NAMALWA (cell line): ENCODE data around the gene DDTL.
A peak's percentile ranks its signal among the peaks of the same experiment; 100 is the strongest.
"Not testable (repeated sequence)": the region's sequence is repeated elsewhere in the genome, so short reads cannot be mapped to it uniquely, and the experiment has no call there.

Experiments
- DNase-seq: peaks from one replicate; pipeline ENCODE4 v3.0.0-alpha.2; 2015; ENCODE audit warnings: low spot score

The DDTL gene

DNA sequence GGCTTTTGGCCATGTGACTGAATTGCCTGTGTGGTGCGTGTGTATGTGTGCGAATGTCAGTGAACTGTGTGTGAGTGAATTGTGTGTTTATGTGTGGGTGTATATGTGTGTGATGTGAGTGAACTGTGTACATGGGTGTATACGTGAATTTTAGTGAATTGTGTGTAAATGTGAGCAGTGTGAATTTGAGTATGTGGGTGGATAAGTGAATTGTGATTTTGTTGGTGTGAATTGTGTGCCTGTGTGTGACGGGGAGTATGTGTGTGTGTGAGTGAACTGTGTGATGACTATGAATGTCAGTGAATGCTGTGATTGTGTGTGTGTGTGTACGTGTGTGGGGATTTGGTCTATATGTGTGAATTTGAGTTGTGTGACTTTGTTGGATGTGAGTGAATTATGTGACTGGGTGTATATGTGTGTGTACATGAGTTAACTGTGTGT is 3.5 kb downstream of the DDTL start:
- peak; percentile 10 for DNase-seq

DNA sequence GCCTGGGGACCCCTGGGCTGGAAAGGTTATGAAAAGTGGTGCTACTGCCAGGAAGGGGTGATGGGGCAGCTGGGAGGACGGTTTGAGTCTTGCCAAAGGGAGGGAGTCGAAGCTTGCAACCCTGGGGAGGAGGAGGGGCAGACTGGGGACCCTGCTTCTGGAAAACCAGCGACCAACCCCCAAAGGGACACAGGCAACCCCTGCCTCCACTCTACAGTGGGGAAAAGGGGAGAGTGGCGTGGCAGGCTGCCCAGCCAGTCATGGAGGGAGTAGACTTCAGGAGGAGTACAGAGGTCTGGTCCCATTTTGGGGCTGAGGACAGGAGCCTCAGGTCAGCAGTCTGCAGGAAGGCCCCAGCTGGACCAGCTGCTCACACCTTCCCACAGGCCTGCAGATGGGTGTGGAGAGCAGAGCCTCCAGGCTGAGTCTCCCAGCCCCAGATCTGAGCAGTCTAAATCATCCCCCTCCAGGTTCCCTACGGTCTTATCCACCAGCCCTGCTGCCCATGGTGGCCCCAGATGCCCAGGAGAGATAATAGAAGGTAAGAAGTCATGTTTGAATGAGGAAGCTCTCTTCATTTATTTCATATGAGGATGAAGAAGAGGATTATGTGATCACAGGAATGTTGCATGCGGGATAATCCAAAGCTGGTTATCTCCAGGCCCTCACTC is 4.3 kb downstream of the DDTL start:
- no peak for DNase-seq

DNA sequence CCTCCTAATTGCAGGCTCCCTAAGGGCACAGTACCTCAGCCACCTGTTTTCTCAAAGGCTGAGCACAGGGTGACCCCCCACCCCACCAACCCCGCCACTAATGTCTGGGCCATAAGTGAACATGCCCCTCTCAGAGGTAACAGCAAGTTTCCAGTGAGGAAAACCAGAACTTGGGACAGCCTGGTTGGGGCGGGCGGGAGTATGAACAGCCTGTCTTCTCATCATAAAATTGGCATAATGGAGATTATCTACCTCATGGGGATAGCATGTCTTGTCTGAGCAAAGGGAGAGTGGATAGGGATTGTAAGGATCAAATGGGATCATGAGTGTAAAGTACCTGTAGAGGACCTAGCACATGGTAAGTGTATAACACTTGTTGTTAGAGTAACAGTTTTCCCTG is 5.2 kb downstream of the DDTL start:
- not testable (repeated sequence) for DNase-seq

DNA sequence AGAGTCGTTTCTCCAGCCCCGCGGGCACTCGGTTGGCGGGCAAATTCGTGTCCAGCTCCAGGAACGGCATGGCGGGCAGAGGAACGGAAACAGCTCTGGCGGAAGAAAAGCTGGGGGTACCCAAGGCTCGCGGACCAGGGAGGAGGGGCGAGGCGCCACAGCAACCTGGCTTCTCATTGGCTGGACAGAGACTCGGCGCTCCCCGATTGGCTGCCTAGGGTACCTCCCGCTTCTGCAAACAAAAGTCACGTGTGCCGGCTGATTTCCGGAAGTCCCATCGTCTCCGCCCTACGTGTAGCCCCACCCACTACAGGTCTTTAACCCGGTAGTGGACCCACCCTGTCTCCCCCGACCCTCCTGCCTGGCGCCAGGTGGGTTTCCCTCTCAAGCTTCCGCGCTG is 7.7 kb downstream of the DDTL start, which contains the start of gene DDT:
DDT (minus strand) TSS at position 97 of the 400 bp plus-strand sequence; CDS start at position 70, 27 bp downstream.
- not testable (repeated sequence) for DNase-seq

DNA sequence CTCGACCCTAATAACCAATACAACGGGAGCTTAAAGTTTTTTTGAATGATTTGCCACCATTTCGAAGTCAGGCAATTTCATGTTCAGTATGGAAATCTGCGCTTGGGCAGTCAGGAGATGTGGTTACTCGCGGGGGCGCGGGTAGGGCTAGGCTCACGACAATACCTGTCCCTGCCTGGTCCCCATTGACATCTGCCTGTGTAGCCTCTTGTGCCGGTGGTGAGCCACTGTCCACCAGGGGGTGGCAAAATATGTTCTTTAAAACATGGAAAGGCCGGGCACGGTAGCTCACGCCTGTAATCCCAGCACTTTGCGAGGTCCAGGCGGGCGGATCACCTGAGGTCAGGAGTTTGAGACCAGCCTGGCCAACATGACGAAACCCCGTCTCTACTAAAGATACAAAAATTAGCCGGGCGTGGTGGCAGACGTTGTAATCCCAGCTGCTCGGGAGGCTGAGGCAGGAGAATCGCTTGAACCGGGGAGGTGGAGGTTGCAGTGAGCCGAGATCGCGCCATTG is 8.2 kb downstream of the DDTL start:
- not testable (repeated sequence) for DNase-seq

DNA sequence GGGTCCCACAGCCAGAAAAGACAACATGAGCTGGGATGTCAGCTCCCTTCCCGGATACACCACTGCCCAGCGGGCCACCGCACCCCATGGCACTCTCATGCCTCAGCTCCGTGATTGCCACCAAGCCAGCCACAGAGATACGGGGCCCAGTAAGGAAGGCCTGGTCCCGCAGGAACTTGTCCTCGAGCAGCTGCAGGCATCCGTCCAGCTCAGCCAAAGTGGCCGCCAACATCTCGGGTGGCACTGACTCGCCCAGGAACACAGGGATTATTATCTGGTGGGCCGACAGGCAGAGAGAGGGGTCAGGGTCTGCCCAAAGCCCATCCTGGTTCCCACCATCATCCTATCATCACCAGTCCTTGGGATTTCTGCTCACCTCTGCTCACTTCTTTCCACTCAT is 10.6 kb downstream of the DDTL start:
- not testable (repeated sequence) for DNase-seq

DNA sequence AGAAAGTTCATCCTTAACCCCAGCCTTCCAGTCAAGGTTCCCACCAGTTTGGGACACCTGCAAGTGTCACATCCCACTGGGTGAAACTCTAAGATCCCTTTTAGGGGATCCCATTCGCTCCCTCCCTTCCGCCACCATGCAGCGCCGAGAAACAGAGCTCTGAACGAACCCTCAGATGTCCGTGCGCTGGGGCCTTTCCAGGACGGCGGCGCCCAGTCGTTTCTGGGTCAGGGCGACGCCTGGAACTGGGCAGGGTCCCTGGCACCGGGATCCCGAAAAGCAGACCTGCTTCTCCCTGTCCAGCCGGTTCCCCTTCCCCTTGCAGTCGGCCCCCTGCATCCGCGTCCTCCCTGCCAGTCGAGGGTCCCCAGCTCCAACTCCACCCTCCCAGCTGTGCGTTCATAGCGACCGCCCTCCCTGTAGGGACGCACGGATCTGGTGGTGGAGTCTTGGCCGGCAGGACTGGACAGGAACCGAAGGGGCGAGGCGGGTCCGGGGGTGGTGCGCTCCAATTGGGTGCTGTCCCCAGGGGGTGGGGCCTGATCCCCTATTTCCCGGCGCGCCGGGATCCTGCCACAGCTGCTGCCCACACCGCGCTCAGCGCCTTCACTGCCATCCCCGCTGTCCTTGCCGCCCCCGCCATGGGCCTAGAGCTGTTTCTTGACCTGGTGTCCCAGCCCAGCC is 13.0 kb downstream of the DDTL start, which contains the start of gene GSTT2:
GSTT2 (plus strand) TSS at position 578 of the 684 bp plus-strand sequence.
- DNase-seq, result not testable (repeated sequence)

DNA sequence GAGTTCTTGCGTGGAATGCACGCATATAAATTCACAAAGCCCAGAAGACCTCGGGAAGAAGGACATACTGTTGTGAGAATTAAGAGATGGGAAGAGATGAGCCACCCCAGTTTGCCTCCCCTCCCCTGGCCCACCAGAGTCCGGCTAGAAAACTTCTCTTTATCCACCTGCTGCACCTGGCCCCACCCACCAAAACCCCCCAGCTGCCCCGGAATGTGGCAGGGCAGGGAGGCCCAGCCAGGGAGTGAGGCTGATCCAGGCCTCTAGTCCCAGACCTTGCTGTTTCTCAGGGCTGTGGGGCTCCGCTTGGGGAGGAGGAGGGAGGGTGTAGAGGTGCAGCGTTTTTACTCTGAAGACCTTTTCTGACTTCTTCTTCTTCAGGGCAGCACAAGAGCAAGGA is 13.9 kb downstream of the DDTL start:
- DNase-seq, result not testable (repeated sequence)

DNA sequence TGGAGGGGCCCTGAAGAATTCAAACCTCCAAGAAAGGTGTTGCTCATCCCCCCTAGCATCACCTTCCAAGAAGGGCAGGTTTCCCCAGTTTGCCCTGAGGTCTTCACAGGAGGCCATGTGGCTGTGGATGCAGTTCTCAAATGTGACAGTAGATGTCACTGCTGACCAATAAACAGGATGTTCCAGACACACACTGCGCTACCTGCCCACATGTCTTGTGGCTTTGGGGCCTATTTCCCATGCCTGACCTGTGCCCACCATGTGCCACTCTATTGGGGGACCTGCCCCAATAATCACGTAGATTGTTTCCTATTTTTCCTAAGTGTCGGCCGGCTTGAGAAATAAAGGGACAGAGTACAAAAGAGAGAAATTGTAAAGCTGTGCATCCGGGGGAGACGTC is 17.7 kb downstream of the DDTL start:
- peak; percentile 50 for DNase-seq

DNA sequence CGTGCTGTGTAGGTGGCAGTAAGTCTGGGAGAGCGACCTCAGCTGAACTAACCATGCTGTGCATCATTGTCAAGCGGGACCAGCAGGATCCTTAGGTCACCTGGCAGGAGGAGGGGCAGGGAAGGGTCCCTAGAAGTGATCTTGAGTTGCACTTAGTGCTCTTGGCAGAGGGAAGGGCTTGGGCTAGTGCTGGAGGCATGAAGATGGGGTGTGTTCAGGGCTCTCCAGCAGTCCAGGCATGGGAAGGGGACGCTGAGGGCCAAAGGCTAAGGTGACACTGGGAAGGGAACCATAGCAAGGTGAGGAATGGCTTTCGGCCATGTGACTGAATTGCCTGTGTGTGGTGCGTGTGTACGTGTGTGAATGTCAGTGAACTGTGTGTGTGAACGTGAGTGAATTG is 19.4 kb downstream of the DDTL start:
- not testable (repeated sequence) for DNase-seq

DNA sequence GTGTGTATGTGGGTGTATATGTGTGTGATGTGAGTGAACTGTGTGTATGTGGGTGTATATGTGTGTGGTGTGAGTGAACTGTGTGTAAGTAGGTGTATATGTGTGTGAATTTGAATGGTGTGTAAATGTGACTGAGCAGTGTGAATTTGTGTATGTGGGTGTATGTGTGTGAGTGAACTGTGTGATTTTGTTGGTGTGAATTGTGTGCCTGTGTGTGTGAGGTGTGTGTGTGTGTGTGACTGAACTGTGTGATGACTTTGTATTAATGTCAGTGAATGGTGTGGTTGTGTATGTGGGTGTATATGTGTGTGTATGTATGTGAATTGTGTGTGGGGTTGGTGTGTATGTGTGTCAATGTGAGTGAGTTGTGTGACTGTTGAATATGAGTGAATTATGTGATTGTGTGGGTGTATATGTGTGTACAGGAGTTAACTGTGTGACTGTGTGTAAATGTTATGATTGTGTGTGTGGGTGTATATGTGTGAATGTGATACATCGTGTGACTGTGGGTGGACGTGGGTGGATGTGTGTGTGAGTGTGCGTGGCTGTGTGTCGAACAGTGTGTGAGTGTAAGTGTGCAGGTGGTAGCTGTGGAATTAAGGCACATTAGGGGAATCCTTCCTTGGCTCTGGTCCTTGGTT is 20.0 kb downstream of the DDTL start:
- not testable (repeated sequence) for DNase-seq

DNA sequence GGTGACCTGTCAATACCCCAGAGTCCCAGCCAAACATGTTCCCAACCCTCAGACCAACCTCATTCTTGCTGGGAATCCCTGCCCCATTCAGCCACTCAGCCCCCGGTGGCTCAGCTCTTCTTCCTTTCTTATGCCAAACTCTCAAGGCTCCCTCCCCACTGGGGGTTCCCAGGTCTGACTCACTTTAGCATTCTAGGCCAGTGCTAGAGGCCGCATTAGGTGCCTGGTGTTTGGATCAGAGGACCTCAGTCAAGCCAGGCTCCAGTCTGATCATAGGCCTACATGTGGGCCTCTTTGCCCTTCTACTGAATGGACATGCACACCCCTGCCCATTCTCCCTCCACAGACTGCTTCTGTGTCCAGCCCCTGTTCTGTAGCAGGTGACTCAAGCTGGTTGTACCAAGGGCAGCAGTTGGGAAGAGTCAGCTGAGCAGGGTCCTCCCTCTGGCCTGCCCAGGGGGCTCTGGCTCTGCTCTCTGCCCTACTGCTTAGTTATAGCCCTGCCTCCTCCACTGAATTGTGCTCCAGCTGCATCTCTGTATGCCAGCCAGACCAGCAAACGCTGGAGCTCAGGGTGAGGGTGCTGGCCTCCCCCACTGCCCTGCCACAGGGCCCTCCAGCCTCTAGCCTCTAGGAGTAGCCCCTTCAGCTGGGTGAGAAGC is 23.0 kb downstream of the DDTL start:
- DNase-seq, result not testable (repeated sequence)

DNA sequence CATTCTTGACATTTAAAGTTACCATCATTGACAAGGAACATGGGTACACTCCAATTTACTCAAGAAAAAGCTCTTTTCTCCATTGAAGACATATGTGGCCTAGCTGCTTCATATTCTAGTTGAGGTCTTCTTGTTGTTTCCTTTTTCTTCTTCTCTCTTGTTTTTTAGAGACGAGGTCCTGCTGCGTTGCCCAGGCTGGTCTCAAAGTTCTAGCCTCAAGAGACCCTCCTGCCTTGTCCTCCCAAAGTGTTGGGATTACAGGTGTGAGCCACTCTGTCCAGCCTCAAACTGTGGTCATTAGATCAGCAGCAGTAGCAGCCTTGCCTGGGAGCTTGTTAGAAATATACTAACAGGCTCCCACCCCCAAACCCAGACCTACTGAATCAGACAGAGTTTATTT is 26.4 kb downstream of the DDTL start:
- not testable (repeated sequence) for DNase-seq

DNA sequence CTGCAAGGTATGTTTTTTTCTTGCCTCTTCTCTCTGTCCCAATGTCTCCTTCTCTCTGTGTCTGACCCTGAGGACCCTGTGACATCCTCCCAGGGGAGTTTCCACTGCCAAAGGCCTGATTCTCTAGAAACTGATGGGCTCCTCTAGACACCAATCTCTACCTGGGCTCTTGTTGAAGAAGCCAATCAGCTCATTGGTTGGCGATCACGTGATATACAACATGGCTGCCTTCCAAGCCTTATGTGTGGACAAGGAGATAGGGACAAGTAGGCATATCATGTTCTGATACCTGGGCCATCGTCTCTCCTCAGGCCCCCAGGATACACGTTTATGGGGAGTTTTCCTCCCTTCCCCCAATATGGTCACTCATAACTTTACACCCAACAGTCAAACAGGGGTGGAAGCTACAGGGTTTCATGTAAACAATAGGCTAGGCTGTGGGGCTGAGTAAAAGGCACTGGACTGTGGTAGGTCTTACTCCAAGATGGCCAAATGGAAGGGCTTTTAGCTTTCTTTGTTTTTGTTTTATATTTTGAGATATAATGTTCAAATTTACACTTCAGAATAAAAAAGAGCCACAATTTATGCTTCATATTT is 27.0 kb downstream of the DDTL start:
- DNase-seq, result peak; percentile 32

DNA sequence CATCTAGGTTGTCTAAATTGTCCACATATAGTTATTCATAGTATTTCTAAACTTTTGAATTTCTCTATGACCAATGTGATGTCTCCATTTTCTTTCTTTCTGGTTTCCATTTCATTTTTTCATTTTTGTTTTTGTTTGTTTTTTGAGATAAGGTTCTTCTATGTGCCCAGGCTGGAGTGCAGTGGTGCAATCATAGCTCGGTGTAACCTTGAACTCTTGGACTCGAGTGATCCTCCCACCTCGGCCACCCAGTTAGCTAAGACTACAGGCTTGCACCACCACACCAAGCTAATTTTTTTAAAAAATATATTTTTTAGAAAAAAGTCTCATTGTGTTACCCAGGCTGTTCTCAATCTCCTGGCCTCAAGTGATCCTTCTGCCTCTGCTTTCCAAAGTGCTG is 30.4 kb downstream of the DDTL start:
- no peak for DNase-seq

DNA sequence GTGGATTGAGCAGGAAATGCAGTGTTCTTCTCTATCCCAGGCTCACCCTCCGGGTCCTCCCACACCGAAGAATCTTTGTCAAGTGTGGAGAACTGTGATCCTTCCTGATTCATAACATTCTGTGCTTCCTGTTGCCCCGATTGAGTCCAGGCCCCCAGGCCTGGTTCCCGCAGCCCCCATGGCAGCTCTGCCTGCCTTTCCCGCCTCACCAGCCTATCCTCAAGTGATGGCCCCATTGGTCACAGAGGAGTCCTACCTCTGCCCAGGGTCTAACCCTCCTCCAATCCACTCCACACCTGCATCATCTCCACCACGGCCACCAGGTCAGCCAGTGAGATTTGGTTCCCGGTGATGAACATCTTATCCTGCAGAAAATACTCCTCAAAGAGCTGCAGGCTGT is 33.1 kb downstream of the DDTL start:
- DNase-seq, result not testable (repeated sequence)

DNA sequence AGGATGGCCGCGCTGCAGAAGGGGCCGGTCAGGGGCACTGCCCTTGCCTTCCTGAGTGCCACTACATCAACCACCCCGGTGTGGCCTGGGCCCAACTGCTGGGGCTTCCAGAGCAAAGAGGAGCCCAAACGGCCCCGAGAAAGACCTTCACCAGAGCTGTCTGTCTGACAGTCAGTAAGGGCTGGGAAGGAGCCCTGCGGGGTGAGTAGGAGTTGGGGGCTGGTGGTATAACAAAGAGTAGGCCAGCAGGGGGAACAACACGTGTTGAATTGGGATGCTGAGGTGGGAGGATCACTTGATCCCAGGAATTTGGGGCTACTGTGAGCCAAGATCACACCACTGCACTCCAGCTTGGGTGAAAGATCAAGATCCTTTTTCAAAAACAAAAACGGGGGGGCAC is 34.6 kb downstream of the DDTL start:
- no peak for DNase-seq

DNA sequence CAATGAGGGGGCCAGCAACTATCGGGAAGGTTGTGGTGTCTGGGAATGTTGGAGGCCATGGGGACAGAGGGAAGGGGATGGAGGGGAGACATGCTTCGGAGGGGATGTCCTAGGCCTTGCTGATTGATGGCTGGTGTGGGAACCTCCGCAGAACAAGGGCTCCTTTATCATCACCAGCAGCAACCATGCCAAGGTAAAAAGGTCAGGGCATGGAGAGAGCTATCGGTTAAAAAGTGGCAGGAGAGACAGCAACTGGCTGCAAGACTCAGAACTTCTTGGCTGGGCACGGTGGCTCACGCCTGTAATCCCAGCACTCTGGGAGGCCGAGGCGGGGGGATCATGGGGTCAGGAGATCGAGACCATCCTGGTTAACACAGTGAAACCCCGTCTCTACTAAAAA is 35.6 kb downstream of the DDTL start:
- no peak for DNase-seq

DNA sequence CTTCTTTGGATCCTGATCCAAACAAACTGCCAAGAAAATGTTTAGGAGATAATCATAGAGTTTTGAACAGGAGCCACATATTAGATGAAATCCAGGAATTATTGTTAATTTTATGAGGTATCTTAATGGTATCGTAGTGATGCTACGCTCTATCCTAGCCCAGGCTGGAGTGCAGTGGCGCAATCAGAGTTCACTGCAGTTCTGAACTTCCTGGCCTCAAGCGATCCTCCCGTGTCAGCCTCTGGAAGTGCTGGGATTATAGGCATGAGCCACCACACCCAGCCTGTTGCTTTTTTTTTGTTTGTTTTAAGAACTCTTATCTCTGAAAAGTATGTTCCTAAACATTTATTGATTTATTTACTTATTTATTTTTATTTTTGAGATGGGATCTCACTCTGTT is 36.2 kb downstream of the DDTL start:
- DNase-seq, result no peak

DNA sequence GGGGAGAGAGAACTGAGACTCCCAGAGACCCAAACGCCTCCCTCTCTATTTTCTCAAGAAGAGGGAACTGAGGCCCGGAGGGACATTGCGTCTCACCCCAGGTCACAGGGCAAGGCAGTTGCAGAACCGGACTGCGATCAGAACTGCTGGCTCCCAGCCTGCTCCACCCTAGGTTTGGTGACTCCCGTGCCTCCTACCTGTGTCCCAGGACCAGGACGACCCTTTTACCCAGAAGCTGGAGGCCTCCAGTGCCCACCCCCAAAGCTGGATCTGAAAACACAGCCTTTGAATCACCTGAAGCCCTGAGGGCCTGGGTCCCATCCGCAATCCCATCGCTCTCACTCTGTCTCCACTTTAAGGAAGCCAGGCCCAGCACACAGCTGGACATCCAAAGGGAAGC is 37.2 kb downstream of the DDTL start:
- DNase-seq, result no peak

DNA sequence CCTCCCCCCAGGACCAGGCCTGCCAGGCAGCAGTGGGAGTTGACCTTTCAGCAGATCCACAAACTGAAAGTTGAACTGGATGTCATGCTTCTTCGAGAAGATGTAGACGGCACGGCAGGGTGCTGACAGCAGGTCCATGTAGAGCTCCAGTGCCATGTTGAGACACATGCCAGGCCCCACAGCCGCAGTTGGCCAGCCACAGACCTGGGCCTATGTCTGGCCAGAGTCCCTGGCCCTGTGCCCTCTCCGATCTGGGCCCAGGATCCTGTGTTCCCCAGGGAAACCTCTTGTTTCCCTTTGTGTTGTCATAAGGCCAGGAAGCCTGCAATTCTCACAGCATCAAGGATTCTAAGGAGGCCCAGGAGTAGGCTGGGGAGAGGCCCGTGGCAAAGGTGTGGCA is 38.5 kb downstream of the DDTL start, which contains the start of gene GSTT4:
GSTT4 (minus strand) TSS at position 253 of the 400 bp plus-strand sequence; CDS start at position 156, 97 bp downstream.
- no peak for DNase-seq
